CD4-positive, alpha-beta memory T cell (primary cell): Measurements from ENCODE around the gene CLEC4A. TPM values are rescaled to one million over a fixed set of nuclear protein-coding genes. Genes with fewer than 3 reads are reported as not detected.
A peak's percentile ranks its signal among the peaks of the same experiment; 100 is the strongest.
"Not testable (repeated sequence)": the region's sequence is repeated elsewhere in the genome, so short reads cannot be mapped to it uniquely, and the experiment has no call there.

Experiments
- CTCF ChIA-PET: fragments of 350-600 bp; sonication (Branson Sonifier 250); formaldehyde crosslinking; loops from one replicate; lab custom pipeline; 2021; ENCODE audit warnings: inconsistent platforms; ENCODE audit not compliant: partially characterized antibody; lab: Charles Lee
- POLR2A ChIA-PET: fragments of 350-600 bp; sonication (Branson Sonifier 250); formaldehyde crosslinking; loops from one replicate; lab custom pipeline; 2021; ENCODE audit not compliant: partially characterized antibody; lab: Charles Lee
- DNase-seq, 5 donors: peaks; one replicate each; pipeline versions ENCODE4 v3.0.0 to v3.0.0-alpha.2; 2020 to 2022; ENCODE audit warnings: mixed read lengths in 1 of 5
- H3K27ac ChIP-seq: one replicate; pipeline ENCODE4 v1.7.0; 2013; ENCODE audit warnings: low read depth, low read length
- H3K27me3 ChIP-seq: 2 replicates; pipeline ENCODE4 v1.7.0; 2013; ENCODE audit warnings: mild to moderate bottlenecking, low read length, moderate library complexity; ENCODE audit not compliant: insufficient read depth
- H3K36me3 ChIP-seq: 2 replicates; pipeline ENCODE4 v1.7.0; 2013; ENCODE audit warnings: mild to moderate bottlenecking, low read length, moderate library complexity; ENCODE audit not compliant: insufficient read depth
- H3K4me1 ChIP-seq: 2 replicates; pipeline ENCODE4 v1.7.0; 2013; ENCODE audit warnings: mild to moderate bottlenecking, low read length, moderate library complexity; ENCODE audit not compliant: insufficient read depth
- H3K4me3 ChIP-seq, 2 donors: one replicate each; pipeline ENCODE4 v1.7.0; 2013; ENCODE audit warnings: low read length in 2 of 2, mild to moderate bottlenecking in 1 of 2
- H3K9me3 ChIP-seq, 2 donors: one replicate each; pipeline ENCODE4 v1.7.0; 2013; ENCODE audit warnings: low read length in 2 of 2, control low read depth in 1 of 2; ENCODE audit not compliant: control insufficient read depth in 1 of 2
- H3K27ac Mint-ChIP-seq, 7 donors: one replicate each; pipeline ENCODE4 v1.8.0; 2020 to 2021; ENCODE audit warnings: mixed read lengths in 7 of 7, mild to moderate bottlenecking in 6 of 7, inconsistent platforms in 3 of 7, moderate library complexity in 3 of 7
- H3K27me3 Mint-ChIP-seq, 2 donors: one replicate each; pipeline ENCODE4 v1.8.0; 2020 to 2021; ENCODE audit warnings: mixed read lengths in 2 of 2
- H3K36me3 Mint-ChIP-seq, 2 donors: one replicate each; pipeline ENCODE4 v1.8.0; 2020 to 2021; ENCODE audit warnings: mixed read lengths in 2 of 2, inconsistent platforms in 1 of 2, mild to moderate bottlenecking in 1 of 2
- H3K4me1 Mint-ChIP-seq, 4 donors: one replicate each; pipeline ENCODE4 v1.8.0; 2020 to 2021; ENCODE audit warnings: mixed read lengths in 4 of 4, mild to moderate bottlenecking in 1 of 4
- H3K4me3 Mint-ChIP-seq, 8 donors: one replicate each; pipeline ENCODE4 v1.8.0; 2020 to 2021; ENCODE audit warnings: mixed read lengths in 8 of 8, mild to moderate bottlenecking in 7 of 8, moderate library complexity in 6 of 8, inconsistent platforms in 3 of 8
- H3K9me3 Mint-ChIP-seq, 8 donors: one replicate each; pipeline ENCODE4 v1.8.0; 2020 to 2021; ENCODE audit warnings: mixed read lengths in 8 of 8, mild to moderate bottlenecking in 5 of 8, inconsistent platforms in 3 of 8, moderate library complexity in 1 of 8
- intact Hi-C: fragments of 100-400 bp; cut with micrococcal nuclease; formaldehyde crosslinking; loops from one replicate; pipeline ENCODE4 v1.15.1; 2023
- polyA plus RNA-seq, 2 donors: library from polyadenylated mRNA; unstranded; fragments of 300-500 nt; fragmentation: Illumina TruSeq; gene quantifications; one replicate each; pipeline ENCODE4 v1.2.3, GENCODE V29; 2021
- total RNA-seq, 2 experiments: library from RNA; stranded (reverse); gene quantifications; one replicate each; pipeline ENCODE4 v1.2.3, GENCODE V29; 2021

Gene CLEC4A
- total and polyA plus RNA-seq, 4 experiments from 2014 or later, result 0.69 to 2.1 (median 1.2) TPM

- Mint-ChIP-seq H3K4me3 (peak overlapping the region; percentile 52 to 82 (median 74)), H3K4me1 (peaks cover 5 to 21% (median 13%) of the 10 kb centered on the region in 4 donors), H3K27ac (peak overlapping the region in 5 of 7 donors; percentile 44 to 87 (median 80))
- H3K27me3 Mint-ChIP-seq, H3K9me3 Mint-ChIP-seq, H3K4me3 ChIP-seq, H3K27me3 ChIP-seq, POLR2A ChIA-PET, H3K36me3 Mint-ChIP-seq, H3K36me3 ChIP-seq, H3K9me3 ChIP-seq, DNase-seq, CTCF ChIA-PET, H3K27ac ChIP-seq, H3K4me1 ChIP-seq, intact Hi-C loops: not testable (repeated sequence)
These were observed 57.9 kb downstream of the CLEC4A start for GRCh38 chr12:8181271-8181670.

GRCh38 chr12:8182923-8183322 lies 59.5 kb downstream of the CLEC4A start:
- H3K27ac Mint-ChIP-seq, H3K9me3 Mint-ChIP-seq, CTCF ChIA-PET, H3K27me3 ChIP-seq, H3K4me1 ChIP-seq, DNase-seq, H3K4me3 Mint-ChIP-seq, H3K36me3 ChIP-seq, intact Hi-C loops, POLR2A ChIA-PET, H3K27me3 Mint-ChIP-seq, H3K9me3 ChIP-seq, H3K36me3 Mint-ChIP-seq, H3K27ac ChIP-seq, H3K4me3 ChIP-seq: not testable (repeated sequence)
- peaks cover 5 to 21% (median 13%) of the 10 kb centered on the region in 4 donors for H3K4me1 Mint-ChIP-seq

DNA sequence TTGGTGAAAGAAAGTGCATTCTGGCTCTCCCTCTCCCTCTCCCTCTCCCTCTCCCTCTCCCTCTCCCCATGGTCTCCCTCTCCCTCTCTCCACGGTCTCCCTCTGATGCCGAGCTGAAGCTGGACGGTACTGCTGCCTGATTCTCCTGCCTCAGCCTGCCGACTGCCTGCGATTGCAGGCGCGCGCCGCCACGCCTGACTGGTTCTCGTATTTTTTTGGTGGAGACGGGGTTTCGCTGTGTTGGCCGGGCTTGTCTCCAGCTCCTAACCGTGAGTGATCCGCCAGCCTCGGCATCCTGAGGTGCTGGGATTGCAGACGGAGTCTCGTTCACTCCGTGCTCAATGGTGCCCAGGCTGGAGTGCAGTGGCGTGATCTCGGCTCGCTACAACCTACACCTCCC lies 59.9 kb downstream of the CLEC4A start:
- H3K4me3 ChIP-seq, H3K4me3 Mint-ChIP-seq, H3K27ac Mint-ChIP-seq, intact Hi-C loops, H3K9me3 ChIP-seq, H3K27ac ChIP-seq, H3K36me3 ChIP-seq, CTCF ChIA-PET, H3K27me3 ChIP-seq, DNase-seq, H3K4me1 ChIP-seq, H3K9me3 Mint-ChIP-seq, H3K27me3 Mint-ChIP-seq, H3K36me3 Mint-ChIP-seq, POLR2A ChIA-PET: not testable (repeated sequence)
- peaks cover 5 to 21% (median 13%) of the 10 kb centered on the region in 4 donors for H3K4me1 Mint-ChIP-seq

- peaks cover 5 to 21% (median 13%) of the 10 kb centered on the region in 4 donors for H3K4me1 Mint-ChIP-seq
- H3K4me3 ChIP-seq, intact Hi-C loops, H3K27me3 ChIP-seq, DNase-seq, POLR2A ChIA-PET, H3K36me3 ChIP-seq, H3K4me1 ChIP-seq, H3K9me3 ChIP-seq, CTCF ChIA-PET, H3K27ac ChIP-seq, H3K27ac Mint-ChIP-seq, H3K36me3 Mint-ChIP-seq, H3K4me3 Mint-ChIP-seq, H3K27me3 Mint-ChIP-seq, H3K9me3 Mint-ChIP-seq: not testable (repeated sequence)
These were observed 60.8 kb downstream of the CLEC4A start for GRCh38 chr12:8184206-8184605.

- H3K4me1 Mint-ChIP-seq, H3K36me3 Mint-ChIP-seq, H3K27ac Mint-ChIP-seq, CTCF ChIA-PET, H3K27me3 Mint-ChIP-seq, POLR2A ChIA-PET, H3K9me3 Mint-ChIP-seq, H3K9me3 ChIP-seq, H3K4me3 ChIP-seq, H3K4me1 ChIP-seq, DNase-seq, H3K36me3 ChIP-seq, H3K27me3 ChIP-seq, H3K4me3 Mint-ChIP-seq, H3K27ac ChIP-seq, intact Hi-C loops: not testable (repeated sequence)
These were observed 64.7 kb downstream of the CLEC4A start for GRCh38 chr12:8188088-8188487.

Other genes starting within 250 kb of the CLEC4A start
- 100 to 1,000 TPM; 157 to 158 TPM for gene SLC2A3, start 187.4 kb upstream of the CLEC4A start, total RNA-seq
- gene SLC2A3, start 187.4 kb upstream of the CLEC4A start, polyA plus RNA-seq, result 100 to 1,000 TPM; 100 to 275 TPM
- gene FOXJ2, start 90.9 kb upstream of the CLEC4A start, total RNA-seq, result 10 to 100 TPM; 32.4 to 33.4 TPM
- 10 to 100 TPM in 1 of 2 donors, 1 to 10 TPM in 1; 4.8 to 18.3 TPM for gene FOXJ2, start 90.9 kb upstream of the CLEC4A start, polyA plus RNA-seq
- 1 to 10 TPM; 4.6 to 6.1 TPM for gene C3AR1, start 57.3 kb upstream of the CLEC4A start, total RNA-seq
- gene C3AR1, start 57.3 kb upstream of the CLEC4A start, polyA plus RNA-seq, result 10 to 100 TPM in 1 of 2 donors, 1 to 10 TPM in 1; 8.6 to 10.6 TPM
- 10 to 100 TPM; 59.2 to 59.5 TPM for gene NECAP1, start 41.3 kb upstream of the CLEC4A start, total RNA-seq
- 10 to 100 TPM; 24.3 to 29.3 TPM for gene NECAP1, start 41.3 kb upstream of the CLEC4A start, polyA plus RNA-seq
- gene ZNF705A, start 33.4 kb downstream of the CLEC4A start, total RNA-seq, result not detected
- not detected for gene ZNF705A, start 33.4 kb downstream of the CLEC4A start, polyA plus RNA-seq
- not detected for gene FAM90A1, start 104.0 kb downstream of the CLEC4A start, total RNA-seq
- under 1 TPM in 1 of 2 donors, not detected in 1; 0.10 TPM for gene FAM90A1, start 104.0 kb downstream of the CLEC4A start, polyA plus RNA-seq